H1 (cell line): ENCODE results near the gene PRKCA. TPM values are rescaled to one million over a fixed set of nuclear protein-coding genes. Genes with fewer than 3 reads are reported as not detected.
A peak's percentile ranks its signal among the peaks of the same experiment; 100 is the strongest.

ENCODE experiments used
- CTCF ChIA-PET: fragments of 300-600 bp; sonication (Branson Sonifier 250); formaldehyde crosslinking; loops from one replicate; lab custom pipeline; 2021; ENCODE audit not compliant: partially characterized antibody; lab: Charles Lee
- POLR2A ChIA-PET: fragments of 300-600 bp; sonication (Branson Sonifier 250); formaldehyde crosslinking; loops from one replicate; lab custom pipeline; 2021; ENCODE audit warnings: inconsistent platforms; ENCODE audit not compliant: partially characterized antibody; lab: Charles Lee
- DNase-seq, 2 experiments: peaks; one replicate each; pipeline versions ENCODE4 v3.0.0 to v3.0.0-alpha.2; 2010 to 2022; ENCODE audit warnings: low spot score in 2 of 2, low read depth in 1 of 2, mixed read lengths in 1 of 2
- FAIRE-seq: peaks from 2 replicates; lab custom pipeline; 2011; peaks lifted over from hg19 to GRCh38; lab: Jason Lieb, UNC
- H2AFZ ChIP-seq: 2 replicates; pipeline ENCODE4 v1.8.1; 2012; ENCODE audit warnings: low read length, inconsistent platforms
- H2AK5ac ChIP-seq: 2 replicates; pipeline ENCODE4 v1.6.1; 2013; ENCODE audit warnings: low read depth, low read length
- H2BK120ac ChIP-seq: replicated peaks from 2 replicates; pipeline ENCODE3; 2013; ENCODE audit warnings: low read depth, low read length, inconsistent platforms
- H2BK12ac ChIP-seq: 2 replicates; pipeline ENCODE4 v1.6.1; 2013; ENCODE audit warnings: low read depth, low read length
- H2BK15ac ChIP-seq: 2 replicates; pipeline ENCODE4 v1.6.1; 2013; ENCODE audit warnings: low read length
- H2BK20ac ChIP-seq: 2 replicates; pipeline ENCODE4 v1.6.1; 2013; ENCODE audit warnings: low read length
- H2BK5ac ChIP-seq: 2 replicates; pipeline ENCODE4 v1.6.1; 2013; ENCODE audit warnings: low read depth, low read length
- H3K14ac ChIP-seq: 2 replicates; pipeline ENCODE4 v1.6.1; 2013; ENCODE audit warnings: inconsistent platforms; ENCODE audit not compliant: insufficient read length
- H3K18ac ChIP-seq: 2 replicates; pipeline ENCODE4 v1.6.1; 2013; ENCODE audit warnings: low read length; ENCODE audit errors: extremely low read depth
- H3K23ac ChIP-seq: 2 replicates; pipeline ENCODE4 v1.6.1; 2013; ENCODE audit warnings: inconsistent platforms; ENCODE audit not compliant: insufficient read length
- H3K23me2 ChIP-seq: 2 replicates; pipeline ENCODE4 v1.6.1; 2013; ENCODE audit warnings: low read depth, low read length
- H3K27ac ChIP-seq: 2 replicates; pipeline ENCODE4 v1.6.1; 2011; ENCODE audit warnings: low read depth, low read length, inconsistent platforms
- H3K27me3 ChIP-seq, 4 experiments: replicated peaks in 1 of 4; 1 replicate in 1 of 4; 2 replicates in 3 of 4; pipeline versions ENCODE4 v1.6.1 to v1.8.1; 2011 to 2013; ENCODE audit warnings: low read length in 3 of 4, mild to moderate bottlenecking in 3 of 4, inconsistent platforms in 2 of 4, mixed read lengths in 2 of 4, moderate library complexity in 1 of 4; ENCODE audit not compliant: control insufficient read depth in 3 of 4, insufficient read depth in 3 of 4; ENCODE audit errors: extremely low read depth in 1 of 4
- H3K36me3 ChIP-seq, 4 experiments: 2 replicates each; pipeline versions ENCODE4 v1.6.1 to v1.8.1; 2011 to 2013; ENCODE audit warnings: mild to moderate bottlenecking in 4 of 4, low read length in 3 of 4, moderate library complexity in 2 of 4, control low read depth in 1 of 4, inconsistent platforms in 1 of 4; ENCODE audit not compliant: insufficient read depth in 4 of 4, control insufficient read depth in 2 of 4
- H3K4ac ChIP-seq: replicated peaks from 2 replicates; pipeline ENCODE3; 2013; ENCODE audit warnings: low read length, low read depth, mixed read lengths, inconsistent platforms; ENCODE audit not compliant: insufficient read length
- H3K4me1 ChIP-seq, 4 experiments: replicated peaks in 1 of 4; 1 replicate in 1 of 4; 2 replicates in 3 of 4; pipeline versions ENCODE4 v1.6.1 to v1.8.1; 2011 to 2013; ENCODE audit warnings: low read length in 3 of 4, inconsistent platforms in 2 of 4, mixed read lengths in 1 of 4; ENCODE audit not compliant: insufficient read depth in 4 of 4, control insufficient read depth in 3 of 4
- H3K4me2 ChIP-seq, 2 experiments: 2 replicates each; pipeline versions ENCODE4 v1.6.1 to v1.8.1; 2011 to 2013; ENCODE audit warnings: low read depth in 2 of 2, low read length in 2 of 2, control low read depth in 1 of 2, inconsistent platforms in 1 of 2, mild to moderate bottlenecking in 1 of 2; ENCODE audit not compliant: insufficient read depth in 1 of 2
- H3K4me3 ChIP-seq, 4 experiments: fragments of 200-600, 300-600 bp in 1 of 4; sonication (generic), shearing (Covaris generic), sonication (Bioruptor Twin) in 1 of 4; 2 replicates each; pipeline versions ENCODE4 v1.5.1 to v1.8.1; 2011 to 2016; ENCODE audit warnings: low read length in 4 of 4, low read depth in 3 of 4, control low read depth in 2 of 4, inconsistent platforms in 2 of 4, mild to moderate bottlenecking in 2 of 4, mixed read lengths in 1 of 4, moderate library complexity in 1 of 4; ENCODE audit not compliant: insufficient read depth in 2 of 4; ENCODE audit errors: extremely low read depth in 1 of 4
- H3K56ac ChIP-seq: replicated peaks from 2 replicates; pipeline ENCODE3; 2013; ENCODE audit warnings: low read depth, mild to moderate bottlenecking, mixed read lengths, low read length, inconsistent platforms; ENCODE audit not compliant: insufficient read length
- H3K79me1 ChIP-seq: 2 replicates; pipeline ENCODE4 v1.6.1; 2013; ENCODE audit warnings: low read depth, low read length, control low read depth
- H3K79me2 ChIP-seq, 2 experiments: 2 replicates each; pipeline versions ENCODE4 v1.6.1 to v1.8.1; 2012 to 2013; ENCODE audit warnings: low read length in 2 of 2, mild to moderate bottlenecking in 2 of 2, inconsistent platforms in 1 of 2; ENCODE audit not compliant: insufficient read depth in 2 of 2, control insufficient read depth in 1 of 2
- H3K9ac ChIP-seq, 4 experiments: replicated peaks in 1 of 4; 1 replicate in 1 of 4; 2 replicates in 3 of 4; pipeline versions ENCODE4 v1.6.1 to v1.8.1; 2011 to 2013; ENCODE audit warnings: low read depth in 3 of 4, low read length in 3 of 4, control low read depth in 2 of 4, mild to moderate bottlenecking in 2 of 4, moderate library complexity in 2 of 4, inconsistent platforms in 1 of 4; ENCODE audit errors: extremely low read depth in 1 of 4
- H3K9me3 ChIP-seq, 2 experiments: 2 replicates each; pipeline versions ENCODE4 v1.6.1 to v1.8.1; 2012 to 2013; ENCODE audit warnings: mild to moderate bottlenecking in 2 of 2, moderate library complexity in 2 of 2, control low read depth in 1 of 2, inconsistent platforms in 1 of 2, low read depth in 1 of 2, low read length in 1 of 2, mixed read lengths in 1 of 2; ENCODE audit not compliant: insufficient read depth in 2 of 2
- H4K20me1 ChIP-seq, 2 experiments: replicated peaks in 1 of 2; 2 replicates each; pipeline versions ENCODE3 to v1.8.1; 2011 to 2013; ENCODE audit warnings: inconsistent platforms in 2 of 2, low read length in 2 of 2, mild to moderate bottlenecking in 1 of 2; ENCODE audit not compliant: insufficient read depth in 2 of 2, control insufficient read depth in 1 of 2
- H4K5ac ChIP-seq: 2 replicates; pipeline ENCODE4 v1.6.1; 2013; ENCODE audit warnings: low read length, low read depth, mixed read lengths, inconsistent platforms; ENCODE audit not compliant: insufficient read length
- H4K8ac ChIP-seq: 2 replicates; pipeline ENCODE4 v1.8.0; 2013; ENCODE audit warnings: mild to moderate bottlenecking, moderate library complexity, low read length, inconsistent platforms; ENCODE audit not compliant: insufficient read depth; ENCODE audit errors: extremely low read depth
- H4K91ac ChIP-seq: replicated peaks from 2 replicates; pipeline ENCODE3; 2013; ENCODE audit warnings: low read length, mixed read lengths, inconsistent platforms; ENCODE audit not compliant: insufficient read length
- BACH1 ChIP-seq: IDR thresholded peaks from 2 replicates; pipeline ENCODE4 v1.6.1; 2012; ENCODE audit warnings: low read length, improper control_type of control experiment
- EZH2 ChIP-seq: fragments of 200-600 bp; sonication (generic); IDR thresholded peaks from 2 replicates; pipeline ENCODE4 v1.7.1; 2012; ENCODE audit warnings: low read depth, mild to moderate bottlenecking, moderate library complexity, low read length, inconsistent platforms; ENCODE audit not compliant: severe bottlenecking
- KDM5A ChIP-seq: fragments of 200-600 bp; IDR thresholded peaks from 2 replicates; pipeline ENCODE4 v1.7.1; 2012; ENCODE audit warnings: mild to moderate bottlenecking, low read length, inconsistent platforms, mixed read lengths
- MAFK ChIP-seq: IDR thresholded peaks from 2 replicates; pipeline ENCODE4 v1.6.1; 2012; ENCODE audit warnings: low read depth, mild to moderate bottlenecking, improper control_type of control experiment, low read length
- NANOG ChIP-seq: IDR thresholded peaks from 2 replicates; pipeline ENCODE4 v1.6.1; 2011; ENCODE audit warnings: low read length, low read depth, mild to moderate bottlenecking, inconsistent platforms; ENCODE audit not compliant: insufficient read depth, poor library complexity, severe bottlenecking
- SUZ12 ChIP-seq: fragments of 200-600 bp; sonication (generic); IDR thresholded peaks from 2 replicates; pipeline ENCODE4 v1.6.1; 2012; ENCODE audit warnings: mild to moderate bottlenecking, inconsistent platforms, low read length, moderate library complexity, mixed read lengths
- WGBS, 2 experiments: shearing (Covaris generic) in 1 of 2; methylation state at CpG; one replicate each; pipeline versions ENCODE4 v1.1.6 to v1.1.7; 2013 to 2015; ENCODE audit warnings: low lambda C conversion rate in 2 of 2, mixed read lengths in 2 of 2, inconsistent platforms in 1 of 2, low coverage in 1 of 2, missing lambda C conversion rate in 1 of 2; ENCODE audit not compliant: insufficient replicate concordance in 2 of 2, insufficient coverage in 1 of 2, insufficient read length in 1 of 2; ENCODE audit errors: extremely low coverage in 1 of 2, missing lambda C conversion rate in 1 of 2; 5-methylcytosine and 5-hydroxymethylcytosine counted together
- polyA plus RNA-seq, 7 experiments: library from polyadenylated mRNA; depleted of rRNA in 3 of 7; stranded (reverse) in 5 of 7; unstranded in 2 of 7; fragments of >200 nt in 5 of 7; fragments of 200-250 nt in 2 of 7; gene quantifications; 1 replicate in 5 of 7; 2 replicates in 1 of 7; 4 replicates in 1 of 7; pipeline versions ENCODE4 v1.2.1 to v1.2.3, GENCODE V29; 2011 to 2013; ENCODE audit warnings: missing spikeins in 2 of 7, mixed read lengths in 2 of 7
- total RNA-seq: library from RNA; stranded (reverse); fragmentation: NEBNext Ultra II Directional; extraction: Animal tissue kit (Norgen Biotek cat#: 25700); gene quantifications from 2 replicates; pipeline ENCODE4 v1.2.1, GENCODE V29; 2021
- TF ChIP-seq, protein P1 (sequence below): IDR thresholded peaks from 2 replicates; pipeline ENCODE4 v1.6.1; 2012; ENCODE audit warnings: inconsistent platforms

Gene PRKCA
- total and polyA plus RNA-seq, 2 of the 8 experiments (the other 6 are each of a cell fraction or from before 2014, with no cell fraction given) = 5.8 to 17.8 TPM

DNA sequence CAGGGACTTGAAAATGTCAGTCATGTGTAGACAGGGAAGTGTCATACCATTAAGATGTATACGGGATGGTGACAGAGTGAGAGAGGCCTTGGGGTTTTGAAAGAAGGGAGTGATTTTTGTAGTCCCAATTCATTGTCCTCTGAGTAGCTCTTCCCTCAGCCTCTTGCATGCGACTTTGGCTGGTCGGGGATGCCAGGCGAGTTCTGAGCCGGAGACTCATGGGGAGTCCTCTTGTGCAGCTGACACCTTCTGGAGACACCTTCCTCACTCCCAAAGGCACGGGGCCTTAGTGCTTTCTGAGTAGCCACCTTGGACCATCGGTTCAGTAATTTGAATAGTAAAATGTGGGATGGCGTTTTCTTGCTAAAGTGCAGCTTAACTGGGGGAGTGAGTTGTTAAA lies 144.7 kb downstream of the PRKCA start:
- Histone ChIP-seq H3K79me1 (no peaks in the 10 kb centered on the region), H3K9me3 (no peaks in the 10 kb centered on the region), H3K23me2 (no peaks in the 10 kb centered on the region; the same call in 1 of the 2 replicates), H3K4me2 (no peak overlapping the region), H2AFZ (no peak overlapping the region), H3K9ac (no peak overlapping the region), H3K27me3 (no peaks in the 10 kb centered on the region), H2BK120ac (no peak overlapping the region), H3K36me3 (no peaks in the 10 kb centered on the region), H3K4me3 (no peak overlapping the region), H3K79me2 (peaks cover 0 to 3% of the 10 kb centered on the region in 2 experiments; a peak in 2 of 4 replicates), H4K8ac (no peak overlapping the region), H4K20me1 (no peaks in the 10 kb centered on the region), H4K91ac (no peak overlapping the region), H3K4me1 (peaks cover 11 to 19% (median 15%) of the 10 kb centered on the region in 4 experiments), H3K23ac (no peak overlapping the region), H2BK5ac (no peak overlapping the region), H3K56ac (no peak overlapping the region), H2AK5ac (no peak overlapping the region), H4K5ac (no peak overlapping the region), H2BK15ac (no peak overlapping the region), H3K4ac (no peak overlapping the region), H3K18ac (no peak overlapping the region), H2BK12ac (0 out of 2 replicates have a peak overlapping the region, but pooled peaks have one; percentile 20), H3K14ac (no peak overlapping the region), H3K27ac (no peak overlapping the region), H2BK20ac (no peak overlapping the region)
- WGBS, 2 experiments = 95% methylated on average over 8 of the region's 8 CpGs; no CpG with 5 or more reads in 1 of the 2 experiments
- POLR2A ChIA-PET = interaction anchor here (0.6 kb wide), 1 partner anchor 1185 kb away, joined by 3 read pairs; no protein-coding TSS in a partner anchor
- CTCF ChIA-PET = interaction anchor here (1.0 to 2.4 kb wide), 5 partner anchors 9 to 119 kb away, joined by 3 to 12 read pairs (median 3); no protein-coding TSS in a partner anchor
- FAIRE-seq (no peak), DNase-seq (no peak)
- TF ChIP-seq MAFK (no peak), EZH2 (no peak), KDM5A (no peak), SUZ12 (no peak), NANOG (no peak), BACH1 (no peak)
- TF ChIP-seq, protein P1, sequence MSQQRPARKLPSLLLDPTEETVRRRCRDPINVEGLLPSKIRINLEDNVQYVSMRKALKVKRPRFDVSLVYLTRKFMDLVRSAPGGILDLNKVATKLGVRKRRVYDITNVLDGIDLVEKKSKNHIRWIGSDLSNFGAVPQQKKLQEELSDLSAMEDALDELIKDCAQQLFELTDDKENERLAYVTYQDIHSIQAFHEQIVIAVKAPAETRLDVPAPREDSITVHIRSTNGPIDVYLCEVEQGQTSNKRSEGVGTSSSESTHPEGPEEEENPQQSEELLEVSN = no peak
